ENCODE results near the gene SNAPC3. TPM values are rescaled to one million over a fixed set of nuclear protein-coding genes. Genes with fewer than 3 reads are reported as not detected.
A peak's percentile ranks its signal among the peaks of the same experiment; 100 is the strongest.

Gene SNAPC3
- total RNA-seq (2021): 28.0 and 28.1 TPM in 2 replicates
- long read RNA-seq, full-length matches to known transcripts: 130 of 156 reads
- long read RNA-seq, partial matches to known transcripts: 10 of 156 reads
- long read RNA-seq, other reads (novel, unspliced or antisense): 16 of 156 reads

DNA sequence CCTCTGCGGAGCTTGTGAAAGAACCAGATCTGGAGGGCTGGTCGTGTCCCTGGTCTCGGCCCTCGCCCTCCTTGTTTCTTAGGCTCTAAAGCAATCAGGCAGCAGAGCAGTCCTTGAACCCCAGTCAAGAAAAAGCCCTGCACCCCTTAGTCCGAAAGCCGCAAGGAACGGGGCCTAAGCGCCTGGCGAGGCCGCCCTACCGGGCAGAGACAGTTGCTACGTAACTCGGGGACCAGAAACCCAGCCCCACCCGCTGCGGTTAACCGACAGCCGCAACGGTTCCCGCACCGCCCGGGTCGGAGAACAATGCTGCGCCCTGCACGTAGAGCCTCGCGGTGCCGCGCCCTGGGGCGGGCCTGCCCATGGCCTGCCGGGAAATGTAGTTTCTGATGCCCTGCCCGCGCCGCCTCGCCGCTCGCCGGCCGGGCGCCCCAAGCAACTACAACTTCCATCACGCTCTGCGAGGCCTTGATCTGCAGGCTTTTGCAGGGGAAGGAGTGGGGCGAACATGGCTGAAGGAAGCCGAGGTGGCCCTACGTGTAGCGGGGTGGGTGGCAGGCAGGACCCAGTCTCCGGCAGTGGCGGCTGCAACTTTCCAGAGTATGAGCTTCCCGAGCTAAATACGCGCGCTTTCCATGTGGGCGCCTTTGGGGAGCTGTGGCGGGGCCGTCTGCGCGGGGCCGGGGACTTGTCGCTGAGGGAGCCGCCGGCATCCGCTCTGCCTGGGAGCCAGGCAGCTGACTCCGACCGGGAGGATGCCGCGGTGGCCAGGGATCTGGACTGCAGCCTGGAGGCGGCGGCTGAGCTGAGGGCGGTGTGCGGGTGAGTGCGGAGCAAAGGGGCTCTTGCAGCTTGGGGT, at the start of gene SNAPC3:
TSS of gene SNAPC3 (plus strand) at position 505 of the 859 bp plus-strand sequence. CDS start at position 509, 4 bp downstream.
- Histone ChIP-seq H2AK5ac (ENCODE audit: insufficient read length, low read length) (no peak within 1 kb of the TSS), H4K20me1 (ENCODE audit: control insufficient read depth, insufficient read depth, insufficient read length) (no peaks in the 10 kb centered on the region), H3K56ac (ENCODE audit: insufficient read length, low read depth, low read length) (no peak within 1 kb of the TSS), H4K5ac (ENCODE audit: insufficient read length, low read depth, low read length) (peak within 1 kb of the TSS; percentile 26), H3K79me2 (ENCODE audit: insufficient read depth, low read length) (peaks cover 10% of the 10 kb centered on the region; the same call in 1 of the 2 replicates), H3K4me1 (ENCODE audit: insufficient read depth, low read length) (no peaks in the 10 kb centered on the region), H3K27ac (ENCODE audit: insufficient read length, low read depth, low read length) (peak within 1 kb of the TSS; percentile 44), H3T11ph (ENCODE audit: low read length) (no peak within 1 kb of the TSS), H4K91ac (ENCODE audit: insufficient read length, low read depth, low read length) (no peak within 1 kb of the TSS), H2BK15ac (ENCODE audit: low read depth, low read length) (no peak within 1 kb of the TSS), H3K9me3 (ENCODE audit: control insufficient read depth, low read depth, low read length) (no peaks in the 10 kb centered on the region), H3K23ac (ENCODE audit: insufficient read length, low read depth, low read length) (no peak within 1 kb of the TSS), H2BK12ac (ENCODE audit: insufficient read length, low read depth, low read length) (no peak within 1 kb of the TSS), H3K79me1 (ENCODE audit: insufficient read depth, low read depth, low read length, poor library complexity, severe bottlenecking) (peaks cover 8% of the 10 kb centered on the region), H3K18ac (ENCODE audit: insufficient read length, low read depth, low read length) (peak within 1 kb of the TSS; percentile 81), H3K14ac (ENCODE audit: insufficient read depth, low read length) (peak within 1 kb of the TSS; percentile 83), H2AFZ (ENCODE audit: low read length) (peak within 1 kb of the TSS; percentile 25), H2BK120ac (ENCODE audit: low read depth, low read length, poor library complexity, severe bottlenecking) (no peak within 1 kb of the TSS), H3K9ac (ENCODE audit: extremely low read depth, insufficient read length, low read length) (peak within 1 kb of the TSS; percentile 68), H2BK5ac (ENCODE audit: insufficient read length, low read length) (no peak within 1 kb of the TSS), H3K4ac (ENCODE audit: low read depth, low read length) (no peak within 1 kb of the TSS), H2BK20ac (ENCODE audit: low read depth, low read length, poor library complexity, severe bottlenecking) (no peak within 1 kb of the TSS), H3K4me2 (ENCODE audit: insufficient read depth, insufficient read length, low read length) (peak within 1 kb of the TSS; percentile 98), H3K23me2 (ENCODE audit: insufficient read length, low read depth, low read length, poor library complexity, severe bottlenecking) (peaks cover 6% of the 10 kb centered on the region), H4K8ac (replicated peaks; ENCODE audit: insufficient read length, low read depth, low read length) (no peak within 1 kb of the TSS), H3K27me3 (ENCODE audit: insufficient read depth, low read length) (no peaks in the 10 kb centered on the region)
- Mint-ChIP-seq H3K27me3 (ENCODE audit: low read depth) (no peaks in the 10 kb centered on the region), H3K9me3 (peaks cover 0 to 4% of the 10 kb centered on the region in 2 experiments; a peak in 2 of 5 replicates), H3K27ac (peak within 1 kb of the TSS; percentile 96 to 98 (median 98)), H3K4me1 (peaks cover 24 to 29% of the 10 kb centered on the region in 2 experiments), H3K4me3 (peak within 1 kb of the TSS; percentile 94 to 97), H3K36me3 (ENCODE audit: insufficient read depth in 1 of 3, low read depth in 3 of 3) (peaks cover 23 to 31% (median 30%) of the 10 kb centered on the region in 3 experiments)
- DNase-seq: peak; percentile 96
- WGBS (ENCODE audit: extremely low coverage, insufficient read length, low lambda C conversion rate): no CpG with 5 or more reads among the region's 70 CpGs
- TF ChIP-seq, protein P1, sequence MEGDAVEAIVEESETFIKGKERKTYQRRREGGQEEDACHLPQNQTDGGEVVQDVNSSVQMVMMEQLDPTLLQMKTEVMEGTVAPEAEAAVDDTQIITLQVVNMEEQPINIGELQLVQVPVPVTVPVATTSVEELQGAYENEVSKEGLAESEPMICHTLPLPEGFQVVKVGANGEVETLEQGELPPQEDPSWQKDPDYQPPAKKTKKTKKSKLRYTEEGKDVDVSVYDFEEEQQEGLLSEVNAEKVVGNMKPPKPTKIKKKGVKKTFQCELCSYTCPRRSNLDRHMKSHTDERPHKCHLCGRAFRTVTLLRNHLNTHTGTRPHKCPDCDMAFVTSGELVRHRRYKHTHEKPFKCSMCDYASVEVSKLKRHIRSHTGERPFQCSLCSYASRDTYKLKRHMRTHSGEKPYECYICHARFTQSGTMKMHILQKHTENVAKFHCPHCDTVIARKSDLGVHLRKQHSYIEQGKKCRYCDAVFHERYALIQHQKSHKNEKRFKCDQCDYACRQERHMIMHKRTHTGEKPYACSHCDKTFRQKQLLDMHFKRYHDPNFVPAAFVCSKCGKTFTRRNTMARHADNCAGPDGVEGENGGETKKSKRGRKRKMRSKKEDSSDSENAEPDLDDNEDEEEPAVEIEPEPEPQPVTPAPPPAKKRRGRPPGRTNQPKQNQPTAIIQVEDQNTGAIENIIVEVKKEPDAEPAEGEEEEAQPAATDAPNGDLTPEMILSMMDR (conservative IDR thresholded peaks at IDR 0.05): no peak

Data from H9 (cell line).